T-helper 2 cell treated with Interferon-gamma antibody and Interleukin-4, amounts not matched to agents 100 ng/mL and 5 ng/mL, for 36 hours (primary cell): Measurements from ENCODE around the gene ARGLU1. TPM values are rescaled to one million over a fixed set of nuclear protein-coding genes. Genes with fewer than 3 reads are reported as not detected.
"Not testable (repeated sequence)": the region's sequence is repeated elsewhere in the genome, so short reads cannot be mapped to it uniquely, and the experiment has no call there.

ENCODE experiments used
- intact Hi-C: fragments of 100-400 bp; cut with micrococcal nuclease; formaldehyde crosslinking; loops from one replicate; pipeline ENCODE4 v1.15.1; 2023
- total RNA-seq: library from RNA; stranded (reverse); gene quantifications from 2 replicates; pipeline ENCODE4 v1.2.3, GENCODE V29; 2022

The ARGLU1 gene
- total RNA-seq = 89.4 and 97.7 TPM in 2 replicates

GRCh38 chr13:106567474-106568298 is at the start of gene ARGLU1:
Gene ARGLU1, minus strand, starts transcription at chr13:106568137. Its CDS starts 218 bp downstream, at chr13:106567919.
- intact Hi-C loops = loop anchor here (1.0 to 10.0 kb wide), 6 partner anchors 15 to 1650 kb away; partner anchors contain the start of genes ABHD13, EFNB2 and LIG4

DNA sequence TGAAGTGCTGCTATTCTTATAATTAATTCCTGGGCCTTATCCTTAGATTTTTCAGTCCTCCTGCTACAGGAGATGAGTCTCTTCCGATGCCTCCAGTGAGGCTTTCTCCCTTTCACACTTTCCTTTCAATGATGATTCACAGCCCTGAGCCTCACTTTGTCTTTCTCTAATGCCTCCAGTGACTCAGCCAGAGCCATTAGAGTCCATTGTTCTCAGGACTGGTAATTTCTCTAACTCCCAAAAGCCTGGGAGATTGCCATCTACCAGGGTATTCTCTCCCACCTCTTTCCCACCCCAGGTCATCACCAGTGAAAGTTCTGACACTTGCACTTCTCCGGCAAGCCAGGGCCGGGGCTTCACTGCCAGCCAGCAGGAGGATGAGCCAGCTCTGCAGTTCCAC is 49.6 kb upstream of the ARGLU1 start:
- intact Hi-C loops = no loop called here

GRCh38 chr13:106616729-106617128 is 48.8 kb upstream of the ARGLU1 start:
- intact Hi-C loops = no loop called here

GRCh38 chr13:106614874-106615273 is 46.9 kb upstream of the ARGLU1 start:
- intact Hi-C loops = no loop called here

GRCh38 chr13:106612688-106613087 is 44.8 kb upstream of the ARGLU1 start:
- intact Hi-C loops = no loop called here

- intact Hi-C loops = no loop called here
Observed at GRCh38 chr13:106610486-106610885, 42.5 kb upstream of the ARGLU1 start.

GRCh38 chr13:106609116-106609515 is 41.2 kb upstream of the ARGLU1 start:
- intact Hi-C loops = no loop called here

GRCh38 chr13:106603546-106603945 is 35.6 kb upstream of the ARGLU1 start:
- intact Hi-C loops = no loop called here

DNA sequence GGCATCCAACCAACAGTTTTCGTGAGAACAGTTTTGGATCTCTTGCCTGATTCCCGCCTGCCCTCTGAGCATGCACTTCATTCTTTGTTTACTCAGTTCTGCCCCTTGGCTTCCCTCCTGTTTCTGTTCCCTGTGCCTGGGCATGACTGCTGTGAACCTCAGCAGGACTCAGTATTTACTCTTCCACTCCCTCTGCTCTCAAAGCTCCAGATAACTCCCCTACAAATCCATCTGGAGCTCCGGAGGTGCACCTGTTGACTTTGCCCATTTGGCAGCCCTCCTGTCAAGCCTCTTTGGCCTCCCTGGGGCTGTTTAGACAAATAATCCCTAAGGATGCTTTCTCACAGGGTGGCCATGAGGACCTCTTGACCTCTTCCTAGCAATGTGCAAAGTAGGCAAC is 34.2 kb upstream of the ARGLU1 start:
- intact Hi-C loops = no loop called here

DNA sequence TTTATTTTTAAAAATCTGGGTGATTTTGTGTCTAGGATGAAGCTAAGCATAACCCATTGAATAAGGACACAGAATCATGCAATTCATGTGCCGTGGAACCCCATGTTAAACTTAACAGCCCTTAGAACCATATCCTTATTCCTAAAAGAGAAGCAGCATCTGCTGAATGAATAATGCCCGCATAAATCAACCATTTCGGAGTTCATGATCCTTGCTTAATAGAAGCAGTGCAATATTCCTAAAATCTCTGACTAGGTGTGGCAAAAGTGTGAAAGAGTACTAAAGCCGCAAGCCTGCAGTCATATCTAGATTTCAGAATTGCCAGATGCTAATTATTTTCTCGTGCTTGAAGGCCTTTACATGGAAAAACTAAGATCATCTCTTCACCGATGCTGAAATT is 33.6 kb upstream of the ARGLU1 start:
- intact Hi-C loops = no loop called here

GRCh38 chr13:106600798-106601135 is 32.8 kb upstream of the ARGLU1 start:
- intact Hi-C loops = not testable (repeated sequence)

DNA sequence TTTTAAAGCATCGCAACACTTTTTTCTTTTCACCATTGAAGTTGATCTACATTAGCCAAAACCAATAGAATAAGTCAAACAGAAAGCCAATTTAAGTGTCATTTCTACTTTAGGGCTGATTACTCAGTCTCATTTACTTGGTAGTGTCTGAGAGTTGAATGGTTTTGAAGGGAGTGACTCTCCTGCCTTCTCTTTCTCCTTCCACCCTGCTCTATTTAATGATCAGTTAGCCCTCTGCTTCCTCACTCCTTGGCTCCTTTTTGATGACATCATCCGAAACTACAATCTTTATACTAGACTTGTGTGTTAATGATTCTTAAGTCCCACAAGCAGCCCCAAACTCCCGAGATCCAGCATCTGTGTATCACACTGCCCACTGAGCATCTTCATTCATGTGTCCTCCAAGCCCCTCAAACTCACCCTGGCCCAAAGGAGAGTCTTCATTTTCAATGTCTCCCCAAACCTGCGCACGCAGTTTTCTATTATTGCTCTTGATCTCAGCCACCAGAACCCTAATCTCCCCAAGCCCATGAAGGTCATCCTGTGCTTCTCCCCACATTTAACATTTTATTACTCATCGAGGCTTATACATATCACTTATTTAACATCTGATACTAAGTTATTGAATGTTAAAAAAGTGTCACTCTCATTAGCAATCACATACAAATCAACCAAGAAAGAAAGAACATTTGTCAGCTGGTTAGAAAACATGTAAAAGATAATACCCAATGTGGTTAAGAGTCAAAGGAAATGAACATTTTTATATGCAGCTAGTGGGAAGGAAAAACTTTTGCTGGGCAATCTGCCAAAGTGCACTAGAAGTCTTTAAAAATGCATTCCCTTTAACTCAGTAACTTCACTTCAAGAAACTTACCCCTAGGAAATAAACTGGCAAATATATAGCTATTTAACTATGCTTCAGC is 32.2 kb upstream of the ARGLU1 start:
- intact Hi-C loops = no loop called here

DNA sequence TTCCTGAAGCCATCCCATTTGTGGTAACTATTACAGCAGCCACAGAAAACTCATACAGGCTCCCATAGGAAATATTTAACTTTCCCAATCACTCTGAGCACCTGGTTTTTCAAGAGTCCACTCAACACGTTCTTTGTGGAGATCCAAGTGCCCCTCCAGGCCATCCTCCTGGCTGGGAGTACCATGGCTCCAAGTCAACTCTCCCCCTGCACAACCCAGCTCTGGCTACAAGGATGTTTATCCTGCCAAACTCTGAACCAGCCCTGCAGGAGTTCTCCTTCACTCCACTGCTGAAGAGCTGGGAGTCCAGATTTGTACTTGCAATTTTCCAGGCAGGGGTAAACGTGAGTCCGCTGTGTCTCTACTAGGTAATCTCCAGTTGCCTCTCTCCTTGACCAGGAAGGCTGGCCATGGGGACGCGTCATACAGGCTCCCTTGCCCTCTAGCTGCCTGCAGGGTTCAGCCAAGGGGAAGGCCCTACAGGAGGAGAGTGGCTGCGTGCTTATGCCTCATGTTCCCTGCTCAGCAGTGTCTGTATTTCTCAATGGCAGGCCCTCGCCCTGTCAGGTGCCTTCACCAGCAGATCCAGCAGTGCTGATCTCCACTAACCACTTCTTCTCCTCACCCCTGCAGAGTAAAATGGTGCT is 29.9 kb upstream of the ARGLU1 start:
- intact Hi-C loops = no loop called here

DNA sequence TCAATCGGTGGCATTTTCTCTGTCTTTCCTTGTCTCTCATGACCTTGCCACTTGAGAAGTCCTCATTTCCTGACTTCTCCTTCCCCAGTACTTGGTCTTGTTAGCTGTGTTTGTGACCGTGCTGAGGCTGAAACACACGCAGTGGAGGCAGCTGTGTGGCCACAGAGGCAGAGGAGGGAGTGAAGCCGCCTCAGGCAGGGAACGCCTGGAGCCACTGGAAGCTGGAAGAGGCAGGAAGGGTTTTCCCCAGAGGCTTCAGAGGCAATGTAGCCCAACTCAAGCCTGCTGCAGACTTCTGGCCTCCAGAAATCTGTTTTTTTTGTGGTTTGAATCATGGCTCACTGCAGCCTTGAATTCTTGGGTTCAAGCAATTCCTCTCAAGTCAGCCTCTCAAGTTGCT is 29.2 kb upstream of the ARGLU1 start:
- intact Hi-C loops = no loop called here

GRCh38 chr13:106596275-106596937 is 28.5 kb upstream of the ARGLU1 start:
- intact Hi-C loops = no loop called here

GRCh38 chr13:106595625-106596024 is 27.7 kb upstream of the ARGLU1 start:
- intact Hi-C loops = no loop called here

DNA sequence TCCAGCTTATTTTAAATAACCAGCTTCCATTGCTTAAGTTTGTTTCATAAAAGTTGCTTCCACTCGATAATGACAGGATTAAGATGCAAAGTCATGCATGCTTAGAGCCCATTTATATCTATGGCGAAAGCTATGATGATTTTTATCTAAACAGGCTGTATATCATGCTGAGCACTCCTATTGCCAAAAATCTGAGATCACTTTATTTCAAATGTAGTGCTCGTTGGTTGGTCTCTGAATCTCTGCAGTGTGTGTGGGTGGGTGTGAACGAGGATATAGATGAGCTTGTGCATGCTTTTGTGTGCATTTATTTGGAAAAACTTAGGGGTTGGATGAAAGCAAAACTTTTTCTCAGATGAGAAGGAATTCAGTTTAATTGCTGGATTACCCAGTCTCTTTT is 27.0 kb upstream of the ARGLU1 start:
- intact Hi-C loops = no loop called here

GRCh38 chr13:106593132-106593531 is 25.2 kb upstream of the ARGLU1 start:
- intact Hi-C loops = no loop called here

- intact Hi-C loops = no loop called here
Observed at GRCh38 chr13:106591299-106591698, 23.4 kb upstream of the ARGLU1 start.

DNA sequence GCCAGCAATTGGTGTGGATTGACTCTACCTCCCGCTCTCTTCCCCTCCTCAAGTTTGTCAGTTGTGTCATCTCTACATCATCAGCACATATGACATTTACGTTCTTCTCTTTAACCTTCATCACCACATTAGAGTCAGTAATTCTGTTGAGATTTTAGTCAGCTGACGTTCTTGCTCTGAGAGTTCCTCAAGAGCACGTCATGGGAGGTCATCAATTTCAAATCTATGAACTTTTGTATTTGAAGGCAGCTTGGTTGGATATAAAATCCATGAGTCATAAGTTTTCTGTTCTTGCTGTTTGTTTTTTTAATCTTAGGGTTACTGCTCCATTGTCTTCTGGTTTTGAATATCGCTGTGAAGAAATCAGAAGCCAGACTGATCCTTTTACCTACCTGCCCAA is 21.8 kb upstream of the ARGLU1 start:
- intact Hi-C loops = no loop called here

- intact Hi-C loops = no loop called here
Observed at GRCh38 chr13:106588367-106588766, 20.4 kb upstream of the ARGLU1 start.
